WERI-Rb-1 (cell line): ENCODE data around the gene GRIK4.

ENCODE experiments used
- DNase-seq: peaks from one replicate; pipeline ENCODE4 v3.0.0-alpha.2; 2020
- H3K27ac ChIP-seq: fragments of 250-450 bp; sonication (Bioruptor Pico); 2 replicates; pipeline ENCODE4 v1.5.1; 2020; ENCODE audit warnings: mild to moderate bottlenecking, moderate library complexity
- H3K27me3 ChIP-seq: fragments of 250-450 bp; sonication (Bioruptor Pico); 2 replicates; pipeline ENCODE4 v1.5.1; 2021; ENCODE audit warnings: mild to moderate bottlenecking, low read depth, moderate library complexity; ENCODE audit not compliant: insufficient read depth, severe bottlenecking
- H3K36me3 ChIP-seq: fragments of 250-450 bp; sonication (Bioruptor Pico); 2 replicates; pipeline ENCODE4 v1.5.1; 2020; ENCODE audit warnings: mild to moderate bottlenecking, moderate library complexity
- H3K4me3 ChIP-seq: 2 replicates; pipeline ENCODE4 v1.5.1; 2011; ENCODE audit warnings: low read depth, mild to moderate bottlenecking, control low read depth, low read length
- H3K9me3 ChIP-seq: fragments of 250-450 bp; sonication (Bioruptor Pico); 2 replicates; pipeline ENCODE4 v1.5.1; 2021; ENCODE audit warnings: mild to moderate bottlenecking, moderate library complexity; ENCODE audit not compliant: severe bottlenecking
- CTCF ChIP-seq: IDR thresholded peaks from 2 replicates; pipeline ENCODE4 v1.5.1; 2011; ENCODE audit warnings: low read depth, mild to moderate bottlenecking, control low read depth, inconsistent platforms, low read length

The GRIK4 gene

DNA sequence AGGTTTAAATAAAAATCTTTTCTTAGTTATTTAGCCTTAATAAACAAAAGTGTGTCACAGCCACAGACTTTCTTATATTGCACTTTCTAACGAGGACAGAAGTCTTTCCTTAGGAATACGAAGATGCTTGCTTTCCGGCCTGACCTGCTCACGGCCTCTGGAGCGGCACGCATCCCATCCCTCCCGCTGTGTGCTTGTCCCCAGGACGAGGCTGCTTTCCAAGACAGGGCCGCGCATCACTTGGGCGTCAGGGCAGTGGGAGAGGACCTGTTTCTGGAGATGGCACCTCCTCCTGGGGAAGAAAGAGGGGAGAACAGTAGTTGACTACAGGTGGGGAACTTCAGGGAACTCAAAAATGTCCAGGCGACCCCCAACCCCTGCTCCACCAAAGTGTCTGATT, 26.4 kb downstream of the GRIK4 start:
- Histone ChIP-seq H3K4me3 (no peak overlapping the region), H3K9me3 (no peaks in the 10 kb centered on the region), H3K27me3 (no peaks in the 10 kb centered on the region), H3K27ac (no peak overlapping the region), H3K36me3 (no peaks in the 10 kb centered on the region)
- TF ChIP-seq CTCF, result no peak
- no peak for DNase-seq

DNA sequence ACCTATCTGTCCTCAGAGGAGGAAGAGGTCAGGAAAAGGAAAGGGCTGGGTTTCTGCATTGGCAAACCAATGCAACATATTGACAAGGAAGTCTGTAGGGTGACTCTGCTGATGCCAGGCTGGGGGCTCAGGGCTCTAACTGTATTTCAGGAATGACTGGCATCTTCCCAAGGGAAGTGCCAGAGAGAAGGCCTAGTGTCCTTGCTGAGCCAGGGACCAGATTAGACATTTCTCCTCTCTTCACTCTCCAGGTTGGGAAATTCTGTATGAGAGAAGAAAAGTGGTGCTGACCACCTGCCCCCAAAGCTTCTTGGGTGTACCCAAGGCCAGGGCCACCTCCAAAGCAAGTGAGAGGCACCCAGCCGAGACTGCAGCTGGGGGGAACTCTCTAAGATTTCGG, 27.2 kb downstream of the GRIK4 start:
- Histone ChIP-seq H3K27me3 (no peaks in the 10 kb centered on the region), H3K27ac (no peak overlapping the region)
- TF ChIP-seq CTCF, result no peak

GRCh38 chr11:120539667-120540369, 28.3 kb downstream of the GRIK4 start:
- H3K4me3 ChIP-seq, result no peak overlapping the region
- no peak for TF ChIP-seq CTCF
- no peaks in the 10 kb centered on the region for H3K36me3 ChIP-seq
- DNase-seq, result no peak
- H3K9me3 ChIP-seq, result no peaks in the 10 kb centered on the region
- H3K27ac ChIP-seq, result no peak overlapping the region
- H3K27me3 ChIP-seq, result no peaks in the 10 kb centered on the region

More for the DNA sequence above, 27.2 kb downstream of the GRIK4 start:
- Histone ChIP-seq H3K4me3 (no peak overlapping the region), H3K9me3 (no peaks in the 10 kb centered on the region), H3K36me3 (no peaks in the 10 kb centered on the region)
- no peak for DNase-seq

DNA sequence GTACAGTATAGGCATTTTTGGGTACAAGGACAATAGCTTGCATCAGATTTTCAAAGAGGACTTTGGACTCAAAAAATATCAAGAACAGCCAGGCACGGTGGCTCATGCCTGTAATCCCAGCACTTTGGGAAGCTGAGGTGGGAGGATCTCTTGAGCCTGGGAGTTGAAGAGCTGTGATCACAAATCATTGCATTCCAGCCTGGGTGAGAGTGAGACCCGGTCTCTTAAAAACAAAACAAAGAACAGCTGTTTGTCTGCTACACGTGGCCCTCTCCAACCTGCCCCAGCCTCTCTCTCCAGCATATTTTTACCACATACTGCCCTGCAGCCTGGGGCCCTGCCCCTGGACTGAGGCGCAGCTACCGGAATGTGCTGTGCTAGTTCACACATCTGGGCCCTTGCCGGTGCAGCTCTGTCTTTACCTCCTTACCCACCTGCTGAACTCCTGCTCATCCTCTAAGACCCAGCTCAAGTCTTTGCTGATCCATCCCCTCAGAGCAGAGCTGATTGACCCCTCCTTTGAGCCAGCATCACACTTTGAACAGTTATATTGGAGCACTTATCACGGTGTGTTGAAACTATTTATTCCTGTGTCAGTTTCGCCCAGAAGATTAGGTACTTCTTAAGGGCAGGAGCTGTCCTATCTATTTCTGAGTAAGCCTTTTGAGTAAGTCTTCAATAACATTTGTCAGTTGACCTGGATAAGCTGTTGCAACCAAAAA, 29.4 kb downstream of the GRIK4 start:
- TF ChIP-seq CTCF, result no peak
- Histone ChIP-seq H3K36me3 (no peaks in the 10 kb centered on the region), H3K4me3 (no peak overlapping the region), H3K9me3 (no peaks in the 10 kb centered on the region), H3K27ac (no peak overlapping the region), H3K27me3 (no peaks in the 10 kb centered on the region)
- DNase-seq, result no peak

DNA sequence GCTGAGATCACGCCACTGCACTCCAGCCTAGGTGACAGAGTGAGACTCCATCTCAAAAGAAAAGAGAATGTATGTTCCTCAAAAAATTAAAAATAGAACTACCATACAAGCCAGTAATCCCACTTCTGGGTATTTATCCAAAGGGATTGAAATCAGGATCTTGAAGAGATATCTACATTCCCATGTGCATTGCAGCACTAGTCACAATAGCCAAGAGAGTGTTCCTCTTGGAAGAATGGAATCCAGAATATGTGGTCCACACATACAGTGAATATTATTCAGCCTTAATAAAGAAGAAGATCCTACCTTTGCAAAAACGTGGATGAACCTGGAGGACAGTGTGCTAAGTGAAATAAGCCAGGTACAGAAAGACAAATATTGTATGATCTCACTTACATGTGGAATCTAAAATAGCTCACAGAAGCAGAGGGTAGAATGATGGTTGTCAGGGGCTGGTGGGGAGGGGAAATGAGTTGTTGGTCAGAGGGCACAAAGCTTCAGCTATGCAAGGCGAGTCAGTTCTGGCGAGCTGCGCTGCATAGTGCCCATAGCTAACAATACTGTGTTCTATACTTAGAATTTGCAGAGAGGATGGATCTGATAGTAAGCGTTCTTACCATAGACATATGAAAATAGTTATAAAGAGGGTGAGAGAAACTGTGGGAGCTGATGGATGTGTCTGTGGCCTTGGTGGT, 32.1 kb downstream of the GRIK4 start:
- Histone ChIP-seq H3K4me3 (no peak overlapping the region), H3K27ac (no peak overlapping the region), H3K27me3 (no peaks in the 10 kb centered on the region), H3K36me3 (no peaks in the 10 kb centered on the region), H3K9me3 (no peaks in the 10 kb centered on the region)
- DNase-seq, result no peak
- TF ChIP-seq CTCF, result no peak
